ENCODE measurements around the gene GSN. TPM values are rescaled to one million over a fixed set of nuclear protein-coding genes. Genes with fewer than 3 reads are reported as not detected.

Gene GSN
- total RNA-seq, 1 donor from 2014 or later, result 291 TPM

GRCh38 chr9:121305269-121305994, 37.5 kb downstream of the GSN start:
- Mint-ChIP-seq H3K36me3 (ENCODE audit: low read depth) (peaks cover 26% of the 10 kb centered on the region), H3K4me1 (ENCODE audit: low read depth) (peaks cover 6% of the 10 kb centered on the region), H3K27ac (ENCODE audit: unreplicated experiment) (no peak overlapping the region), H3K27me3 (ENCODE audit: low read depth) (no peaks in the 10 kb centered on the region), H3K4me3 (ENCODE audit: unreplicated experiment) (no peak overlapping the region), H3K9me3 (ENCODE audit: low read depth) (no peaks in the 10 kb centered on the region)
- TF ChIP-seq CTCF (IDR thresholded peaks at IDR 0.05), result no peak
- peak; percentile 61 for DNase-seq (ENCODE audit: low spot score)

GRCh38 chr9:121307976-121308375, 40.0 kb downstream of the GSN start:
- no peaks in the 10 kb centered on the region for H3K9me3 Mint-ChIP-seq (ENCODE audit: low read depth)
- DNase-seq (ENCODE audit: low spot score), result peak; percentile 20
- no peaks in the 10 kb centered on the region for H3K27me3 Mint-ChIP-seq (ENCODE audit: low read depth)
- H3K4me3 Mint-ChIP-seq (ENCODE audit: unreplicated experiment), result no peak overlapping the region
- H3K27ac Mint-ChIP-seq (ENCODE audit: unreplicated experiment), result no peak overlapping the region
- no peak for TF ChIP-seq CTCF (IDR thresholded peaks at IDR 0.05)
- H3K36me3 Mint-ChIP-seq (ENCODE audit: low read depth), result peaks cover 36% of the 10 kb centered on the region
- H3K4me1 Mint-ChIP-seq (ENCODE audit: low read depth), result no peaks in the 10 kb centered on the region

GRCh38 chr9:121308765-121309164, 40.8 kb downstream of the GSN start:
- no peaks in the 10 kb centered on the region for H3K27me3 Mint-ChIP-seq (ENCODE audit: low read depth)
- DNase-seq (ENCODE audit: low spot score), result peak; percentile 67
- no peaks in the 10 kb centered on the region for H3K4me1 Mint-ChIP-seq (ENCODE audit: low read depth)
- no peak for TF ChIP-seq CTCF (IDR thresholded peaks at IDR 0.05)
- H3K36me3 Mint-ChIP-seq (ENCODE audit: low read depth), result peaks cover 40% of the 10 kb centered on the region
- no peaks in the 10 kb centered on the region for H3K9me3 Mint-ChIP-seq (ENCODE audit: low read depth)
- no peak overlapping the region for H3K27ac Mint-ChIP-seq (ENCODE audit: unreplicated experiment)
- no peak overlapping the region for H3K4me3 Mint-ChIP-seq (ENCODE audit: unreplicated experiment)

GRCh38 chr9:121309171-121309570, 41.2 kb downstream of the GSN start:
- H3K4me1 Mint-ChIP-seq (ENCODE audit: low read depth), result no peaks in the 10 kb centered on the region
- H3K4me3 Mint-ChIP-seq (ENCODE audit: unreplicated experiment), result no peak overlapping the region
- peaks cover 42% of the 10 kb centered on the region for H3K36me3 Mint-ChIP-seq (ENCODE audit: low read depth)
- DNase-seq (ENCODE audit: low spot score), result peak; percentile 57
- H3K9me3 Mint-ChIP-seq (ENCODE audit: low read depth), result no peaks in the 10 kb centered on the region
- H3K27ac Mint-ChIP-seq (ENCODE audit: unreplicated experiment), result no peak overlapping the region
- H3K27me3 Mint-ChIP-seq (ENCODE audit: low read depth), result no peaks in the 10 kb centered on the region
- no peak for TF ChIP-seq CTCF (IDR thresholded peaks at IDR 0.05)

GRCh38 chr9:121309833-121310425, 42.0 kb downstream of the GSN start:
- no peak for DNase-seq (ENCODE audit: low spot score)
- H3K27me3 Mint-ChIP-seq (ENCODE audit: low read depth), result no peaks in the 10 kb centered on the region
- H3K9me3 Mint-ChIP-seq (ENCODE audit: low read depth), result no peaks in the 10 kb centered on the region
- no peak overlapping the region for H3K27ac Mint-ChIP-seq (ENCODE audit: unreplicated experiment)
- TF ChIP-seq CTCF (IDR thresholded peaks at IDR 0.05), result no peak
- H3K36me3 Mint-ChIP-seq (ENCODE audit: low read depth), result peaks cover 39% of the 10 kb centered on the region
- no peak overlapping the region for H3K4me3 Mint-ChIP-seq (ENCODE audit: unreplicated experiment)
- H3K4me1 Mint-ChIP-seq (ENCODE audit: low read depth), result no peaks in the 10 kb centered on the region

Data from chondrocyte (in vitro differentiated cells).